ENCODE measurements around the gene MLLT1.
A peak's percentile ranks its signal among the peaks of the same experiment; 100 is the strongest.

MLLT1 gene

DNA sequence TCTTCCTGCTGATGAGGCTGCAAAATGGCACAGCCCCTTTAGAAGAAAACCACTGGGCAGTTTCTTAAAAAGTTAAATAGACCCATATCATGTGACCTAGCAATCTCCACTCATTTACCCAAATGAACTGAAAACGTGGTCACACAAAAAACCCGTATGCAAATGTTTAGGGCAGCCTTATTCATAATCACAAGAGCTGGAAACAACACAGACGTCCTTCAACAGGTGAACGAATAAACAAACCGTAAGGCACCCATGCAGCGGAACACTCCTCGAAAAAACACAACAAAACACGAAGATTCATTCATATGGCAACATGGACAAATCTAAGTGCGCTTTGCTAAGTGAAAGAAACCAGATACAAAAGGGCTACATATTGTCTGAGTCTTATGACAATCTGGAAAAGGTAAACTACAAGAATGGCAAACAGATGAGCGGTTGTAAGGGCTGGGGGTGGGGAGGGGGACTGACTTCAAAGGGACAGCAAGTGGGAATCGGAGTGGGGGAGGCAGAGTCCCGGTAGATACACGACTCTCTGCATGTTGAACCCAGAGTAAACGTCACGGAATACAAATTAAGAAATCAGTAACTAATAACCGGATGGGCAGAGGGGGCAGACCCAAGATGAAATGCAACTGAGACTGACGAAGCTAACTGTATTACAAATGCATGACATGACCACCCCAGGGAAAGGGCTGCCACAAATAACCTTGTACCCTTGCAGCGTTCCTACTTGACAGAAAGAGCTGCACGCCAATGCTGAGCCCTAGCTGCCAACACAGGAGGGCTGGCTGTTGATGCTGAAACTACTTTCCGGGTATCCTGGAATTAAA, 33.4 kb downstream of the MLLT1 start:
- H3K27me3 ChIP-seq (ENCODE audit: insufficient read depth, low read length): no peaks in the 10 kb centered on the region

GRCh38 chr19:6242677-6243076, 37.1 kb downstream of the MLLT1 start:
- peaks cover 52% of the 10 kb centered on the region for H3K79me2 ChIP-seq (ENCODE audit: control insufficient read depth, insufficient read depth, low read length, unreplicated experiment)
- no peaks in the 10 kb centered on the region for H3K27me3 ChIP-seq (ENCODE audit: insufficient read depth, low read length)
- H3K4me1 ChIP-seq (ENCODE audit: control insufficient read depth, insufficient read depth, low read length, unreplicated experiment): peaks cover 25% of the 10 kb centered on the region
- no peak overlapping the region for H2AFZ ChIP-seq (ENCODE audit: low read length, unreplicated experiment)
- no peak overlapping the region for H3K27ac ChIP-seq (ENCODE audit: low read depth, low read length)
- 0 out of 2 replicates have a peak, but pooled peaks cover 10% of the 10 kb centered on the region for H3K36me3 ChIP-seq (ENCODE audit: insufficient read depth, low read length)
- no peak overlapping the region for H3K4me3 ChIP-seq (ENCODE audit: low read depth, low read length)

More for the DNA sequence above, 33.4 kb downstream of the MLLT1 start:
- no peak overlapping the region for H3K27ac ChIP-seq (ENCODE audit: low read depth, low read length)
- H3K36me3 ChIP-seq (ENCODE audit: insufficient read depth, low read length): 0 out of 2 replicates have a peak, but pooled peaks cover 12% of the 10 kb centered on the region
- H2AFZ ChIP-seq (ENCODE audit: low read length, unreplicated experiment): no peak overlapping the region
- H3K4me3 ChIP-seq (ENCODE audit: low read depth, low read length): no peak overlapping the region
- H3K79me2 ChIP-seq (ENCODE audit: control insufficient read depth, insufficient read depth, low read length, unreplicated experiment): peaks cover 57% of the 10 kb centered on the region
- H3K4me1 ChIP-seq (ENCODE audit: control insufficient read depth, insufficient read depth, low read length, unreplicated experiment): peaks cover 13% of the 10 kb centered on the region

GRCh38 chr19:6241680-6242377, 37.9 kb downstream of the MLLT1 start:
- Histone ChIP-seq H3K27ac (ENCODE audit: low read depth, low read length) (no peak overlapping the region), H3K27me3 (ENCODE audit: insufficient read depth, low read length) (no peaks in the 10 kb centered on the region), H2AFZ (ENCODE audit: low read length, unreplicated experiment) (no peak overlapping the region), H3K4me3 (ENCODE audit: low read depth, low read length) (no peak overlapping the region), H3K4me1 (ENCODE audit: control insufficient read depth, insufficient read depth, low read length, unreplicated experiment) (peaks cover 25% of the 10 kb centered on the region), H3K36me3 (ENCODE audit: insufficient read depth, low read length) (0 out of 2 replicates have a peak, but pooled peaks cover 1% of the 10 kb centered on the region), H3K79me2 (ENCODE audit: control insufficient read depth, insufficient read depth, low read length, unreplicated experiment) (peaks cover 57% of the 10 kb centered on the region)

DNA sequence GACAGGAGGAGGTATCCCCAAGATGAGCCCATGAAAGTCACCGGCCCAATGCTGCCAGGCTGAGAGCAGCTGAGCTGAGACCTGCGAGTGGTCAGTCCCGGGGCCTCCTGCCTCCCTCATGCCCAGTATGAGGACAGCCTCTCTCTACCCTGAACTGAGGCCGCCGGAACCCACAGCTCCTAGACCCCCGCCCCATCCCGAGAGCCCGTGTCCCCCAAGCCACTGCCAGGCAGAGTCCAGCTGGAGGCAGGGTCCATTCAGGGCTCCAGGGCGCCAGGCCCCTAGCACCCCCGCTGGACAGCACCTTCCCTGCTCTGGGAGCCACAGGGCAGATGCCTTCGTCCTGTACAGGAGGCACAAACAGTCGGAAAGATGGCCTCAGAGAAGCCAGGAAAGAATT, 38.7 kb downstream of the MLLT1 start:
- Histone ChIP-seq H3K4me1 (ENCODE audit: control insufficient read depth, insufficient read depth, low read length, unreplicated experiment) (peaks cover 25% of the 10 kb centered on the region), H2AFZ (ENCODE audit: low read length, unreplicated experiment) (no peak overlapping the region), H3K36me3 (ENCODE audit: insufficient read depth, low read length) (no peaks in the 10 kb centered on the region), H3K27ac (ENCODE audit: low read depth, low read length) (no peak overlapping the region), H3K79me2 (ENCODE audit: control insufficient read depth, insufficient read depth, low read length, unreplicated experiment) (peaks cover 55% of the 10 kb centered on the region), H3K4me3 (ENCODE audit: low read depth, low read length) (no peak overlapping the region), H3K27me3 (ENCODE audit: insufficient read depth, low read length) (no peaks in the 10 kb centered on the region)

- Histone ChIP-seq H3K4me1 (ENCODE audit: control insufficient read depth, insufficient read depth, low read length, unreplicated experiment) (peaks cover 28% of the 10 kb centered on the region), H3K36me3 (ENCODE audit: insufficient read depth, low read length) (no peaks in the 10 kb centered on the region), H3K4me3 (ENCODE audit: low read depth, low read length) (no peak overlapping the region), H3K79me2 (ENCODE audit: control insufficient read depth, insufficient read depth, low read length, unreplicated experiment) (peaks cover 64% of the 10 kb centered on the region), H3K27me3 (ENCODE audit: insufficient read depth, low read length) (no peaks in the 10 kb centered on the region), H2AFZ (ENCODE audit: low read length, unreplicated experiment) (no peak overlapping the region), H3K27ac (ENCODE audit: low read depth, low read length) (no peak overlapping the region)
Measured at GRCh38 chr19:6239871-6240676, 39.7 kb downstream of the MLLT1 start.

- no peak overlapping the region for H2AFZ ChIP-seq (ENCODE audit: low read length, unreplicated experiment)
- H3K36me3 ChIP-seq (ENCODE audit: insufficient read depth, low read length): no peaks in the 10 kb centered on the region
- no peaks in the 10 kb centered on the region for H3K27me3 ChIP-seq (ENCODE audit: insufficient read depth, low read length)
- peak overlapping the region; percentile 77 for H3K27ac ChIP-seq (ENCODE audit: low read depth, low read length)
- H3K79me2 ChIP-seq (ENCODE audit: control insufficient read depth, insufficient read depth, low read length, unreplicated experiment): peaks cover 66% of the 10 kb centered on the region
- peak overlapping the region; percentile 12; the same call in 1 of the 2 replicates for H3K4me3 ChIP-seq (ENCODE audit: low read depth, low read length)
- peaks cover 32% of the 10 kb centered on the region for H3K4me1 ChIP-seq (ENCODE audit: control insufficient read depth, insufficient read depth, low read length, unreplicated experiment)
Measured at GRCh38 chr19:6239401-6239844, 40.4 kb downstream of the MLLT1 start.

DNA sequence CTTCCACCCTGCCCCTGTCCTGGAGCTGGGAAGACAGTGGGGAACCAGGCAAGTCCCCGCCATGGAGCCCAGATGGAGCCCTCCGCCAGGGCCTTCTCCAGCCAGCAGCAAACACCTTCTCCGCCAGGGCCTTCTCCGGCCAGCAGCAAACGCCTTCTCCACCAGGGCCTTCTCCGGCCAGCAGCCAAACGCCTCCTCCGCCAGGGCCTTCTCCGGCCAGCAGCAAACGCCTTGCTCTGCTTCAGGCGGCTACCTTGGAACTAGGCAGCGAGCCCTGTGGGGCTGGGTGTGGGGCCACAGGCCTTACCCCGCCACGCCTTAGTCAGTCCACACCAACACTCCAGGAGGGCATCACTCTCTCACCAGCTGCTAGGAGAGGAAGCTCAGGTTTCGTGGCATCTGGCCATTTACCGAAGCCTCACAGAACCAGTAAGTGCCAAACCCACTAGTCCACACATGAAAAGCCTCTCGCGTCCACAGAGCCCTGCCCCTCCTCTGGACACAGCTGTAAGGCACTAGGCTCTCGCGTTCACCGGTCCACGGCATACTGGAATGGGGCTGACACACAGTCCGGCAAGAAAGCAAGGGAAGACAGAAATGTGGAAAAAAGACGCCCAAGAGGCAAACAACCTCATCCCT, 41.0 kb downstream of the MLLT1 start:
- Histone ChIP-seq H3K79me2 (ENCODE audit: control insufficient read depth, insufficient read depth, low read length, unreplicated experiment) (peaks cover 67% of the 10 kb centered on the region), H3K4me1 (ENCODE audit: control insufficient read depth, insufficient read depth, low read length, unreplicated experiment) (peaks cover 34% of the 10 kb centered on the region), H3K27ac (ENCODE audit: low read depth, low read length) (peak overlapping the region; percentile 77), H2AFZ (ENCODE audit: low read length, unreplicated experiment) (no peak overlapping the region), H3K27me3 (ENCODE audit: insufficient read depth, low read length) (no peaks in the 10 kb centered on the region), H3K4me3 (ENCODE audit: low read depth, low read length) (peak overlapping the region; percentile 12; the same call in 1 of the 2 replicates), H3K36me3 (ENCODE audit: insufficient read depth, low read length) (no peaks in the 10 kb centered on the region)

- H3K4me3 ChIP-seq (ENCODE audit: low read depth, low read length): no peak overlapping the region
- peaks cover 39% of the 10 kb centered on the region for H3K4me1 ChIP-seq (ENCODE audit: control insufficient read depth, insufficient read depth, low read length, unreplicated experiment)
- peak overlapping the region; percentile 77 for H3K27ac ChIP-seq (ENCODE audit: low read depth, low read length)
- H2AFZ ChIP-seq (ENCODE audit: low read length, unreplicated experiment): no peak overlapping the region
- no peaks in the 10 kb centered on the region for H3K27me3 ChIP-seq (ENCODE audit: insufficient read depth, low read length)
- H3K79me2 ChIP-seq (ENCODE audit: control insufficient read depth, insufficient read depth, low read length, unreplicated experiment): peaks cover 70% of the 10 kb centered on the region
- no peaks in the 10 kb centered on the region for H3K36me3 ChIP-seq (ENCODE audit: insufficient read depth, low read length)
Measured at GRCh38 chr19:6238256-6238642, 41.5 kb downstream of the MLLT1 start.

GRCh38 chr19:6236310-6237291, 43.2 kb downstream of the MLLT1 start:
- Histone ChIP-seq H3K4me1 (ENCODE audit: control insufficient read depth, insufficient read depth, low read length, unreplicated experiment) (peaks cover 53% of the 10 kb centered on the region), H3K79me2 (ENCODE audit: control insufficient read depth, insufficient read depth, low read length, unreplicated experiment) (peaks cover 73% of the 10 kb centered on the region), H3K4me3 (ENCODE audit: low read depth, low read length) (no peak overlapping the region), H2AFZ (ENCODE audit: low read length, unreplicated experiment) (no peak overlapping the region), H3K27me3 (ENCODE audit: insufficient read depth, low read length) (no peaks in the 10 kb centered on the region), H3K27ac (ENCODE audit: low read depth, low read length) (no peak overlapping the region), H3K36me3 (ENCODE audit: insufficient read depth, low read length) (no peaks in the 10 kb centered on the region)
